DMS53 treated with DMSO at 0.1 percent for 48 hours (cell line): Measurements from ENCODE around the gene DRGX.

Experiments
- DNase-seq: peaks from one replicate; lab custom pipeline; 2025; ENCODE audit not compliant: unreplicated experiment; lab: John Stamatoyannopoulos, UW

DRGX gene

DNA sequence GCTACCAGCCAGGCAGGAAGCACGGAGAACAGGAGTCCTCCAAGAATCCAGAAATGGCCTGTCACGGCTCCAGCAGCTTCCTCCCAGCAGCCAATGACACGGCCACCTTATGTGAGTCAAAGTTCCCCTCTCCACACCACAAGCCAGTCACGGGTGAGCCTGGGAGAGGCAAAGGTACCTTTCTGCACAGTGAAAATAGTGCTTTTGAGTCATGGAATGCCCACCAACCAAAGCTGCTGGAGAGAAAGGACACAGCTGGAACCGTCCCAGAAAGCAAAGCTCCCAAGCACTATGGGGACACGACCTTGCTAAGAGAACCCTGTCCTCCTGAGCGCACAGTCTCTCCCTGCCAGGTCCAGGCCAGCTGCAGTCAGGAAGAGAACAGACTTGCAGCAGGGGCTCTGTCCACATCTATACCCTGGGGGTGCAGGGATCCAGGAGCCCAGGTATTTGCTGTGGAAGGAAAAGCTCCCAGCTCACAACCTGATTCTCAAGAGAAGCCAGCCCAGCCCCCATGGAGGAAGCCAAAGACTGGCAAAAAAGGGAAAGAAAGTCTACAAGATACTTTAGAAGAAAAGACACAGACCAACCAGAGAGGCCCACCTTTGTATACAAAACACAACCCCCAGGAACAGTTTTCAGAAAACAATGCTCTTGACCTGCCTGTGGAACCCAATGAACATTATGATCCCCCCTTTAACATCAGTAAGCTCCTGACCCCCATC is 72.6 kb downstream of the DRGX start:
- no peak for DNase-seq

DNA sequence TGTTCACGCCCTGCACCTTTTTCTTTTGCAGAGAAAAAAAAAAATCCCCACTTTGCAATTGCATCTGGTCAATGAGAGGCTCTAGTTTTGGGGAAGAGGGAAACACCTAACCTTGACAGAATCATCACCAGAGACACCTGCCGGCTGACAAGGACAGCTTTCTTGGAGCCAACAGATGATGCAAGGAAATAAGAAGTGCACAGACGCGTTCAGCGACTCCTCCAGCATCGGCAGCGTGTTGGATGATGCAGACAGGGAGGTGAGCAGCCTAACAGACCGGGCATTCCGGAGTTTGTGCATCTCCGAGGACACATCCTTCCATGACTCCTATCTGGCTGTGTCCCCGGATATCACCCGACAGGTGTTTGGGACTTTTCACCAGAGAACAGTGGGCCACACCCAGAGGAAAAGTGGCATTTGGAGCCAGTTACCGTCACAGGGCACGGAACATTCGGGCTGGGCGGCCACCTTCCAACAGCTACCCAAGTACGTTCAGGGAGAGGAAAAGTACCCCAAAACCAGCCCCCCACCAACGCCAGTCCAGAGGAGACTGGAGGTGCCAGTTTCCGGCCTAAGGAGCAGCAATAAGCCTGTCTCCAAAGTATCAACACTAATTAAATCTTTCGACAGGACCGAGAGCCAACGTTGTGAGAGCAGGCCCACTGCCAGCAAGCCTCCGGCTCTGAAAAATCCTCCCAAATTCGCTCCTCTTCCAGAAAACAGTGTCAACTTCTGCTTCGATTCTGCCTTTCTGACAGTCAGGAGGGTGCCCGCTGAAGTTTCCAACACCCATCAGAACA is 73.3 kb downstream of the DRGX start:
- DNase-seq: no peak

DNA sequence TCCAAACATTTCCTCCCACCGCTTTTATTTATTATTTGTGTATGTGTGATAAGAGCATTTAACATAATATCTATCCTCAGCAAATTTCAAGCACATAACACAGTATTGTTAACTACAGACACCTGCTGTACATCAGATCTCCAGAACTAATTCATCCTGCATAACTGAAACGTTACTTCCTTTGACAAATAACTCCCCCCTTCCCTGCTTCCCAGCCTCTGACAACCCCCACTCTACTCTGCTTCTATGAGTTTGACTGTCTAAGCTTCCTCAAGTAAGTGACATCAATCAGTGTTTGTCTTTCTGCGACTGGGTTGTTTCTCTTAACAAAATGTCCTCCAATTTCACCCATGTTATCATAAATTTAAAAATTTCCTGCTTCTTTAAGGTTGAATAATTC is 74.9 kb downstream of the DRGX start:
- no peak for DNase-seq

DNA sequence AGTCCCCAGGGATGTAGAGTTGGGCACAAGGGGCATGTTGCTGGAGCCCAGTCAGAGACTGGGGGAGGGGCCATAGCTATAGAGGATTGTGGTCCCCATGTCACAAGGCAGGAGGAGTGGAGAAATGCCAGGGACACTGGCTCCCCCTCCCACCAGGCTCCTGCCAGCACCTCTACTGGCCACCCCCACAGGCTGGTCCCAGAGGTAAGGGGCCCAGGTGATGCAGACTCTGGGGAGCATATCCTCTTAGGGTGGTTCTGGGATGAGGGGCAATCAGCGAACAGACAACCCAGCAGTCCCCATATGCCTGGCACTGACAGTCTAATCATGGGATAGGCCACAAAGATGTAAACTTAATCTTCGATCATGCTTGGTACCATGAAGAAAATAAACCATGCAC is 75.7 kb downstream of the DRGX start:
- no peak for DNase-seq

DNA sequence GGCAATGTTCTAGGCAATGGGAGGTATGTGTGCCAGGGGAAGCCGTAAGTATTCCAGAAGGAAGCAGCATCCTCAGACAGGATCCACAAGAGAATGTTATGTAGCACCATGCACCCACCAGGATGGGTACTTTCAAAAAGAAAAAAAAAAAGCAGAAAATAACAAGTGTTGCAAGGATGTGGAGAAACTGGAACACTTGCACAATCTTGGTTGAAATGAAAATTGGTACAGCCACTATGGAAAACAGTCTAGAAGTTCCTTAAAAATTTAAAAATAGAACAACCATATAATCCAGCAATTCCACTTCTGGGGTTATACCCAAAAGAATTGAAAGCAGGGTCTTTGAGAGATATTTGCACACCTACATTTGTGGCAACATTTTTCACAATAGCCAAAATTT is 76.7 kb downstream of the DRGX start:
- no peak for DNase-seq

DNA sequence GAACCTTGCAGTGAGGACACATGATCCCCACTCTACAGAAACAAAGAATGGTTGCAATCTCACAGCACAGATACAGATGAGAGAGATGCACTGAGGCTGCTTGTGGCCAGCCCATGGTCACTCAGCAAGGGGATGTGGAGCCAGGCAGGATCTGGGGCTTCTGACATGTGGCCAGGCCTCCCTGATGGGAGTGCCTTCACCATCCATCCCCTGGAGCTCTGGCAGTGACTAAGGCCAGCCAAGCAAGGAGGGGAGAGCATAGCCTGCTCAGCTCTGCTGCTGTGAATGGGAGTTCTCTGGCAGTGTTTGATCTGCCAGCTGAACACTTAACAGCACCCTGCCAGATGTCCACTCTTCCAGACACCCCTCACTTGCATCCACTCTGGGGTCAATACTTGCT is 77.1 kb downstream of the DRGX start:
- DNase-seq: no peak

DNA sequence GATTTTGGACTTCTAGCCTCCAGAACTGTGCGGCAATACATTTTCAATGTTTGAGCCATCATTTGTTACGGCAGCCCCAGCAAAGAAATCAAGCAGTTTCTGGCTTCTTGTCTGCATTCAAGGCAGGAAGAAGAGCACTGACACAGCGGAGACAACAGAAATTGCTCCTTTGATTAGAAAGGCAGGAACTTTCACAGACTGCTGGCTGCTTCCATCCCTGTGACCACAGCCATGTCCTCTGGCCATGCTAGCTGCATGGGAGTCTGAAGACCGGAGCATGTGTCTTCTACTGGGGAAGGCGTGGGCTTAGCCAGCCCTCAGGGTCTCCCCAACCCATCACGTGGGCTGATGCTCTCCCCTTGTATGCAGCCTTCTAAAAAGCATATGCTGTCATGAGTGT is 77.9 kb downstream of the DRGX start:
- no peak for DNase-seq

DNA sequence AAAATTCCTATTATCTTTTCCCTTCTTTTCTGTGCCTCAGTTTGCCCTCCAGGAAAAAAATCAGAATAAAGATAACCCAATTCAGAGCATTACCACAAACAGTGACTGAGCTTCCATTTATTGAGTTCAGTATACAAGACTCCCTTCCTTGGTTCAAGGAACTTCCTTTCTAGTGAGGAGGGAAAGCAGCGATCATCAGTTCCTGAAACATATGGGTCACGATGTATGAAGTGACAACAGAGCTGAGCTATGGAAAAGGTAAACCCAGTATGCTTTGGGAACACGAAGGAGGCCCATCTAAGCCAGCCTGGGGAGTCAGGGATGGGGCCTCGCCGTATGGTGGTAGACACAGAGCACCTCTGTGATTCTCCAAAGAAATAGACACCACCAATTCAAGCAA is 81.1 kb downstream of the DRGX start:
- no peak for DNase-seq
